ENCODE measurements around the gene GNA15.

GNA15 gene

DNA sequence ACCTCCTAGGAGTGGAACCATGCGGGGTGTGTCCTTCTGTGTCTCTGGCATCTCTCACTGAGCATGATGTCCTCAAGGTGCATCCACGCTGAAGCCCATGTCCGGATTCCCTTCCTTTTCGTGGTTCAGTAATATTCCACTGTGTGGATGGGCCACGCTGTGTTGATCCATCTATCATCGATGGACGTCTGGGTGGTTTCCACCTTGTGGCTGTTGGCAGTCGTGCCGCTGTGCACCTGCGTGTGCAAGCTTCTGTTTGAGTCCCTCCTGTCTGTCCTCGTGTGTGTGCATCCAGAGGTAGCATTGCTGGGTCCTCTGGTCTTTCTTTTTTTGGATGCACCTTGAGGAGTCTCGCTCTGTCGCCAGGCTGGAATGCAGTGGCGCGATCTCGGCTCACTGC, 11.2 kb upstream of the GNA15 start:
- no peak overlapping the region for H3K9ac ChIP-seq (ENCODE audit: low read depth, low read length)
- H3K27me3 ChIP-seq (ENCODE audit: control insufficient read depth, insufficient read depth, low read length): no peaks in the 10 kb centered on the region
- H3K9me3 ChIP-seq (replicated peaks; ENCODE audit: low read length): no peaks in the 10 kb centered on the region
- H3K36me3 ChIP-seq (ENCODE audit: insufficient read depth, low read length): peaks cover 13% of the 10 kb centered on the region
- H3K4me1 ChIP-seq (ENCODE audit: control insufficient read depth, insufficient read depth, low read length): no peaks in the 10 kb centered on the region
- H3K4me3 ChIP-seq (ENCODE audit: low read length): no peak overlapping the region
- no peak overlapping the region for H3K4me2 ChIP-seq (ENCODE audit: low read length)

DNA sequence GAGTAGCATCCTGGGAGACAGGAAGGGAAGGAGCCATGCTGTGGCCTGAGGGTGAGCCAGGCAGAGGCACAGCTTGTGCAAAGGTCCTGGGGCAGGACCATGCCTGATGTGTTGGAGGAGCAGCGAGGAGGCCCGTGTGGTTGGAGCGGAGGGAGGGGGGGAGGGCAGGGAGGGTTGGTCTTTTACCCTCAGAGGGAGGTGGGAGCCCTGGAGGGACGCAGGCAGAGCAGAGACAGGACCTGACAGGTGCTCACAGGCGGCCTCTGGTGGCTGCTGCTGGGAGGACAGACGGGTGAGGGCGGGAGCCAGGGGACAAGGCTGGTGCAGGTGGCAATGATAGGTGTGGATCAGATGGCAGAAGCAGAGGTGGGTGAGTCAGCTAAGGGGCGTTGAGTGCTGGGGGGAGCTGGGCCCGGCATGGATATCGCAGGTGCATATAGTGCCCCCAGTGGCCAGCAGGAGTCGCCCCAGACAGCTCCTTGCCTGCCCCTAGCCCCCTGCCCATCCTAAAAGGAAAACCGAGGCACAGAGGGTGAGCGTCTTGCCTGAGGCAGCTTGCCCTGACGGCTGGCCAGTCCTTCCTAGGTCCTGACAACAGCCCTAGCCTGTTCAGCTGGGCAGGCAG, 9.8 kb upstream of the GNA15 start:
- H3K4me2 ChIP-seq (ENCODE audit: low read length): no peak overlapping the region
- H3K9me3 ChIP-seq (replicated peaks; ENCODE audit: low read length): no peaks in the 10 kb centered on the region
- no peak overlapping the region for H3K9ac ChIP-seq (ENCODE audit: low read depth, low read length)
- H3K4me1 ChIP-seq (ENCODE audit: control insufficient read depth, insufficient read depth, low read length): no peaks in the 10 kb centered on the region
- no peaks in the 10 kb centered on the region for H3K27me3 ChIP-seq (ENCODE audit: control insufficient read depth, insufficient read depth, low read length)
- H3K36me3 ChIP-seq (ENCODE audit: insufficient read depth, low read length): peaks cover 13% of the 10 kb centered on the region
- no peak overlapping the region for H3K4me3 ChIP-seq (ENCODE audit: low read length)

DNA sequence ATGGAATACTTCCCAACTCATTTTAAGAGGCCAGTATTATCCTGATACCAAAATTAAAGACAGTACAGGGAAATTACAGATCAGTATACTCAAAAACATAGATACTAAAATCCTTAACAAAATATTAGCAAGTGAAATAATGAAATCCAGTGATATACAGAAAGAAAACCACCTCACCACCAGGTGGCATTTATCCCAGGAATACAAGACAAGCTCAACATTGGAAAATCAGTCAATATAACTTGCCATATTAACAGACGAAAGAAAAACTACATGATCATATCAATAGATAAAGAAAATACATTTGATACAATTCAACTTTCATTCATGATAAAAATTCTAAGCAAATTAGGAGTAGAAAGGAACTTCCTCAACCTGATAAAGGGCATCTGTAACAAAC, 6.7 kb upstream of the GNA15 start:
- Histone ChIP-seq H3K9me3 (replicated peaks; ENCODE audit: low read length) (no peaks in the 10 kb centered on the region), H3K4me2 (ENCODE audit: low read length) (no peak overlapping the region), H3K4me1 (ENCODE audit: control insufficient read depth, insufficient read depth, low read length) (peaks cover 13% of the 10 kb centered on the region), H3K9ac (ENCODE audit: low read depth, low read length) (no peak overlapping the region), H3K27me3 (ENCODE audit: control insufficient read depth, insufficient read depth, low read length) (no peaks in the 10 kb centered on the region), H3K36me3 (ENCODE audit: insufficient read depth, low read length) (no peaks in the 10 kb centered on the region), H3K4me3 (ENCODE audit: low read length) (no peak overlapping the region)

DNA sequence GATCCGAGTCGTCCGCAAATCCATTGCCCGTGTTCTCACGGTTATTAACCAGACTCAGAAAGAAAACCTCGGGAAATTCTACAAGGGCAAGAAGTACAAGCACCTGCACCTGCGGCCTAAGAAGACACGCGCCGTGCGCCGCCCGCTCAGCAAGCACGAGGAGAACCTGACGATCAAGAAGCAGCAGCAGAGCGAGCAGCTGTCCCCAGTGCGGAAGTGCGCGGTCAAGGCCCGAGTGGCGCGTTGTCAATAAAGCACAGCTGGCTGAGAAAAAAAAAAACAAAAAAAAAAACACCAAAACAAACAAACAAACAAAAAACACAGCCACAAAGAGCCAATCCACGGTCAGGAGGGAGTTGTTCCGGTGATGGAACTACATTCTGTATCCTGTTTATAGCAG, 4.7 kb upstream of the GNA15 start:
- Histone ChIP-seq H3K4me2 (ENCODE audit: low read length) (no peak overlapping the region), H3K36me3 (ENCODE audit: insufficient read depth, low read length) (no peaks in the 10 kb centered on the region), H3K4me1 (ENCODE audit: control insufficient read depth, insufficient read depth, low read length) (peaks cover 13% of the 10 kb centered on the region), H3K4me3 (ENCODE audit: low read length) (no peak overlapping the region), H3K27me3 (ENCODE audit: control insufficient read depth, insufficient read depth, low read length) (no peaks in the 10 kb centered on the region), H3K9me3 (replicated peaks; ENCODE audit: low read length) (no peaks in the 10 kb centered on the region), H3K9ac (ENCODE audit: low read depth, low read length) (no peak overlapping the region)

DNA sequence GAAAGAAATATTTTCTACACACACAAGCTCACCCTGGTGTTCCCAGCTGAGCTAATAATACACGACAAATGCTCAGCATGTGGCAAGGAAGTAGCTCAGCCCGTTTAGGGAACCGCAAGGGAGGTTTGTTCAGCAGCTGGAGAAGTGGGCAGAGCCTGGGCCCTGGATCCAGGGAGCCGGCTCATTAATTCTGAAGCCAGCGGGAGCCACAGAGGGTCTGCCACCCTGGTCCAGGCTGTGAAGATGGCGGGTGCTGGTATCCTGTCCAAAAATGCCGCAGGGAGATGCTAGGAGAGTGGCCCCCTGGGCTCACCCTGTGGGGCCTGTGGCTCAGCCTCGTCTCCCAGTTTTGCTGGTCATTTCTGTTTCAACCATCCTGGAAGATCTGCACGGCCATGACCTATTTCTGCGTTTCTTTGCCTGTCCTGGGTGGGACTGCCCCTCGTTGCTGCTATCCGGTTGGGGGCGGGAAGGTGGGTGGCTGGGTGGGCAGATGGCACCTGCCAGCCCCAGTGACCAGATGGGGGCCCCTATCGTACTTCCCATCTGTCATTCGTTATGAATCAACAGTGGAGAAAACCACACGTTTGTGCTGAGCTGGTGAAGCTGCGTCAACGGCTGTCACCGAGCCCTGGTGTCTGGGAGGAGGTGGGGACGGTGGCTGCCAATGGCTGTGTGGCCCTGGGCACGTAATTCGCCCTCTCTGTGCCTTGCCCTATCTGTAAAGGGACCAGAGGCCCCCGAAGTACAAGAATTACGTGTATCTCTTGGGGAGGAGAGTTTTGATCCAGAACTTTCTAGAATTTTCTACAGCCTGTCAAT, 2.7 kb upstream of the GNA15 start:
- Histone ChIP-seq H3K9me3 (replicated peaks; ENCODE audit: low read length) (no peaks in the 10 kb centered on the region), H3K4me2 (ENCODE audit: low read length) (peak overlapping the region; percentile 42), H3K36me3 (ENCODE audit: insufficient read depth, low read length) (no peaks in the 10 kb centered on the region), H3K4me3 (ENCODE audit: low read length) (no peak overlapping the region), H3K27me3 (ENCODE audit: control insufficient read depth, insufficient read depth, low read length) (no peaks in the 10 kb centered on the region), H3K9ac (ENCODE audit: low read depth, low read length) (no peak overlapping the region), H3K4me1 (ENCODE audit: control insufficient read depth, insufficient read depth, low read length) (peaks cover 13% of the 10 kb centered on the region)

DNA sequence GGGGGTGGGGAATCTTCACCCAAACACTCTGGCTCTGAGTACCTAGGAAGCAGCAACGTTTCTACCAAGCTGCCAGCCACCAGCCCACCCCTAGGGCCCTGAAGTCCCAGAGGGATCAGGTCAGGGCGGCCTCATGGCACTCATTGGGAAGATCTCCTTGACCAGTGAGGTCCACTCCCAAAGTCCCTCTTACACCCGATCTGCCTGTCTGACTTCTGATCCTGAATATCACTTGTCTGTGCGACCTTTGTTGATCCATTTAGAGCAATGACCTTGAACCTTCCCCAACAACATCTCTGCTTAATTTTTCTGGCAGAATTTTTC, 2.1 kb upstream of the GNA15 start:
- H3K36me3 ChIP-seq (ENCODE audit: insufficient read depth, low read length): no peaks in the 10 kb centered on the region
- no peaks in the 10 kb centered on the region for H3K27me3 ChIP-seq (ENCODE audit: control insufficient read depth, insufficient read depth, low read length)
- H3K9me3 ChIP-seq (replicated peaks; ENCODE audit: low read length): no peaks in the 10 kb centered on the region
- no peak overlapping the region for H3K9ac ChIP-seq (ENCODE audit: low read depth, low read length)
- H3K4me3 ChIP-seq (ENCODE audit: low read length): no peak overlapping the region
- H3K4me2 ChIP-seq (ENCODE audit: low read length): no peak overlapping the region
- H3K4me1 ChIP-seq (ENCODE audit: control insufficient read depth, insufficient read depth, low read length): peaks cover 13% of the 10 kb centered on the region

DNA sequence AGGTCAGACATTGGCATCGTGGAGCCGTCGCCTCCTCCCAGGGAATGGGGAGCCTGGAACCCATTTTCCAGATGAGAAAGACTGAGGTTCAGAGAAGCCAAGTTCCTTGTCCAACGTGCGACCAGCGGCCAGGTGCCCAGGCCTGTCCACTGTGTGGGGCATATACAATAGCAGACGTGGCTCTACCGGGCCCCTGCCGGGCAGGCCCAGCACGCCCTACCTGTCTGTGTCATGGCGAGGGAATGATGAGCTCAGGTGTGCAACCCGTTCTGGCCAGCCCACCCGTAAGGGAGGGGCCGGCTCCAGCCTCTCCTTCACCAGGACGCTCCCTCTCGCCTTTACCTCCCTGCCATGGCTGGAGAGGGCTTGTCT, 837 bp downstream of the GNA15 start:
- H3K4me2 ChIP-seq (ENCODE audit: low read length): no peak overlapping the region
- H3K36me3 ChIP-seq (ENCODE audit: insufficient read depth, low read length): no peaks in the 10 kb centered on the region
- peaks cover 20% of the 10 kb centered on the region for H3K4me1 ChIP-seq (ENCODE audit: control insufficient read depth, insufficient read depth, low read length)
- no peak overlapping the region for H3K4me3 ChIP-seq (ENCODE audit: low read length)
- H3K9ac ChIP-seq (ENCODE audit: low read depth, low read length): no peak overlapping the region
- H3K27me3 ChIP-seq (ENCODE audit: control insufficient read depth, insufficient read depth, low read length): no peaks in the 10 kb centered on the region
- peaks cover 3% of the 10 kb centered on the region for H3K9me3 ChIP-seq (replicated peaks; ENCODE audit: low read length)

DNA sequence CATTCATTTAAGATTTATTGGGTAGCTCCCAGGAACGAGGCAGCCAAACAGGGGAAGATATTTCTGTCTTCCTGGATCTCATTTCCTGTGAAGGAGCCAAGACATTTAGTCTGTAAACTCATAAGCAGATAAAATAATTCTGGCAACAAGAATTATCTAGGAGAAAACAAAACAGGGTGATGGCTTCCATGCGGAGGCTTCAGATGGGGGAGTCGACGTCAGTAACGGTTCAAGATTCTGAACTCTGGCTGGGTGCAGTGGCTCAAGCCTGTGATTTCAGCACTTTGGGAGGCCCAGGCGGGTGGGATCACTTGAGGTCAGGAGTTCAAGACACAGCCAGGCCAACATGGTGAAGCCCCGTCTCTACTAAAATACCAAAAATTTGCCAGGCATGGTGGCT, 1.3 kb downstream of the GNA15 start:
- H3K27me3 ChIP-seq (ENCODE audit: control insufficient read depth, insufficient read depth, low read length): no peaks in the 10 kb centered on the region
- H3K9ac ChIP-seq (ENCODE audit: low read depth, low read length): no peak overlapping the region
- no peak overlapping the region for H3K4me2 ChIP-seq (ENCODE audit: low read length)
- H3K36me3 ChIP-seq (ENCODE audit: insufficient read depth, low read length): no peaks in the 10 kb centered on the region
- H3K9me3 ChIP-seq (replicated peaks; ENCODE audit: low read length): peaks cover 3% of the 10 kb centered on the region
- H3K4me3 ChIP-seq (ENCODE audit: low read length): no peak overlapping the region
- H3K4me1 ChIP-seq (ENCODE audit: control insufficient read depth, insufficient read depth, low read length): peaks cover 25% of the 10 kb centered on the region

DNA sequence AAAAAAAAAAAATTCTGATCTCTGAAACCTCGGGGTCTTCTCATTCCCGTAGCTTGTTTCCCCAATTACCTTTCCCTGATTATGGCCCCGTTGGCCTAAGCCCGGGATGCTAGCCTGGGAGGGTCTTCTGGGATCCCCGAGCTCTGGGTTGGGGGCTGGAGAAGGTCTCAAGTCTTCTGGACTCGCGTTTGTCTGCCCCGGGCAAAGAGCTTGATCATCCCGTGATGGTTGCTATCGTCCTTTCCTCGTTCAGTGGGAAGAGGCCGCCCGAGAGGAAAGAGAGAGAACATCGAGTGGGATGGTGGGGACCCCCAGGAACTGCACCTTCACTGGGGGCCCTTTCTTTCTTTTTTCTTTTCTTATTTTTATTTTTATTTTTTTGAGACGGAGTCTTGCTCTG, 2.4 kb downstream of the GNA15 start:
- no peak overlapping the region for H3K4me2 ChIP-seq (ENCODE audit: low read length)
- H3K9me3 ChIP-seq (replicated peaks; ENCODE audit: low read length): peaks cover 3% of the 10 kb centered on the region
- H3K27me3 ChIP-seq (ENCODE audit: control insufficient read depth, insufficient read depth, low read length): no peaks in the 10 kb centered on the region
- peaks cover 26% of the 10 kb centered on the region for H3K4me1 ChIP-seq (ENCODE audit: control insufficient read depth, insufficient read depth, low read length)
- no peak overlapping the region for H3K4me3 ChIP-seq (ENCODE audit: low read length)
- H3K36me3 ChIP-seq (ENCODE audit: insufficient read depth, low read length): no peaks in the 10 kb centered on the region
- no peak overlapping the region for H3K9ac ChIP-seq (ENCODE audit: low read depth, low read length)

DNA sequence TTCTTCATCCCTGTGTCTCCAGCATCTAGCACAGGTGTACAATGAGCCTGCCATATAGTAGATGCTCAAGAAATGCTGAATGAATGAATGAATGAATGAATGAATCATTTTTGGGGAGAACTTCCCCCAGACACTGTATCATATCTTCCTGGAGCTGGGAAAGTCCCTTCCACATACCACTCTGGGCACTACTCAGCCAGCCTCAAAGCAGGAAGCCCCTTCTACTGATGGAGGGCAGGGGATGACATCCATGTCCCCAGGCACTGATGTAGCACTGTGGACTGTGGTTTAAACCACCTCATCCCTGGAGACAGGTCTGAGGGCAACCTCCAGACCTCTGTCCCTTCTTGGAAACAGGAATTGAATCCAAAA, 4.8 kb downstream of the GNA15 start:
- peaks cover 3% of the 10 kb centered on the region for H3K9me3 ChIP-seq (replicated peaks; ENCODE audit: low read length)
- H3K4me1 ChIP-seq (ENCODE audit: control insufficient read depth, insufficient read depth, low read length): peaks cover 20% of the 10 kb centered on the region
- H3K4me2 ChIP-seq (ENCODE audit: low read length): no peak overlapping the region
- no peak overlapping the region for H3K4me3 ChIP-seq (ENCODE audit: low read length)
- no peak overlapping the region for H3K9ac ChIP-seq (ENCODE audit: low read depth, low read length)
- no peaks in the 10 kb centered on the region for H3K27me3 ChIP-seq (ENCODE audit: control insufficient read depth, insufficient read depth, low read length)
- no peaks in the 10 kb centered on the region for H3K36me3 ChIP-seq (ENCODE audit: insufficient read depth, low read length)

DNA sequence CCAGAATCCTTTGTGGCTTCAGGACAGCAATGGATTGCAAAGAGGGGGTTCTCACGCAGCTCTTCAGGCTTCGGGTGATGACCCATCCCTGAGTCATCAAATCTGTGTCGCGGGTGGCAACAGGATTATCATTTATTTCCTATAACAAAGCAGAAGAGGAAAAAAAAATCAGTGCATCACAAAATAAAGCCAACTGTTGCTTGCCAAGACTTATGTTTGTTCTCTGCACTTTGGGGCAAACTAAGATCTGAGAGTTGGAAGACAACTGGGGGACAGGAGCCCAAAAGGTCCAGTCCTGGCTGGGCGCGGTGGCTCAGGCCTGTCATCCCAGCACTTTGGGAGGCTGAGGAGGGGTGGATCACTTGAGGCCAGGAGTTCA, 6.4 kb downstream of the GNA15 start:
- Histone ChIP-seq H3K36me3 (ENCODE audit: insufficient read depth, low read length) (no peaks in the 10 kb centered on the region), H3K9ac (ENCODE audit: low read depth, low read length) (peak overlapping the region; percentile 80)

DNA sequence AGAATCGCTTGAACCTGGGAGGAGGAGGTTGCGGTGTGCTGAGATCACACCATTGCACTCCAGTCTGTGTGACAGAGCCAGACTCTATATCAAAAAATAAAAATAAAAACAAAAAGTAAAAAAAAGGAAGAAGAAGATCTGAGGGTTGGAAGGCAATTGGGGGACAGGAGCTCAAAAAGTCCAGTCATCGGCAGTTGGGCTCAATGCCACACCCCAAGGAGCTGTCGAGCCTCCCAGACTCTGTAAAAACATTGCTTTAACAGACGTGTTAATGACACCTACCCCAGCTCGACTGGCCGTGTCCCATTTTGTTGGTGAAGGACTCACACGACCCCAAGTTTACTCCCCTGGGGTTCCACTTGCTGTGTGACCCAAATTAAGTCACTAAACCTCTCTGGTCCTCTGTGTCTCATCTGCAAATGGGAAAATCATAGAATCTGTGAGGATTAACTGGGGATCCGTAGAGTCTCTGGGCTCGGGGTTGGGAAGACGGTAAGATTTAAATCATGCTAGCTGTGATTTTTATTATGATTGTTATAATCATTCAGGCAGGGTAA, 7.0 kb downstream of the GNA15 start:
- H3K36me3 ChIP-seq (ENCODE audit: insufficient read depth, low read length): no peaks in the 10 kb centered on the region
- peaks cover 20% of the 10 kb centered on the region for H3K4me1 ChIP-seq (ENCODE audit: control insufficient read depth, insufficient read depth, low read length)
- no peaks in the 10 kb centered on the region for H3K27me3 ChIP-seq (ENCODE audit: control insufficient read depth, insufficient read depth, low read length)
- H3K9ac ChIP-seq (ENCODE audit: low read depth, low read length): peak overlapping the region; percentile 80
- no peak overlapping the region for H3K4me3 ChIP-seq (ENCODE audit: low read length)
- H3K4me2 ChIP-seq (ENCODE audit: low read length): peak overlapping the region; percentile 73
- H3K9me3 ChIP-seq (replicated peaks; ENCODE audit: low read length): peaks cover 3% of the 10 kb centered on the region

More for the DNA sequence above, 6.4 kb downstream of the GNA15 start:
- H3K9me3 ChIP-seq (replicated peaks; ENCODE audit: low read length): peaks cover 3% of the 10 kb centered on the region
- no peaks in the 10 kb centered on the region for H3K27me3 ChIP-seq (ENCODE audit: control insufficient read depth, insufficient read depth, low read length)
- H3K4me1 ChIP-seq (ENCODE audit: control insufficient read depth, insufficient read depth, low read length): peaks cover 20% of the 10 kb centered on the region
- no peak overlapping the region for H3K4me3 ChIP-seq (ENCODE audit: low read length)
- peak overlapping the region; percentile 73 for H3K4me2 ChIP-seq (ENCODE audit: low read length)
